Body of pancreas (tissue), 4 donors: Measurements from ENCODE around the gene FKBP1B.

Source experiments
- CTCF ChIP-seq, 7 experiments: fragments of 450-650 bp in 4 of 7; fragments of 200-600 bp in 3 of 7; sonication (generic) in 3 of 7; IDR thresholded peaks; one replicate each; pipeline ENCODE4 v1.5.1; 2016 to 2019; ENCODE audit warnings: antibody characterized with exemption in 7 of 7
- POLR2A ChIP-seq, 3 donors: fragments of 450-650 bp; IDR thresholded peaks; one replicate each; pipeline ENCODE4 v1.6.1; 2016; ENCODE audit warnings: antibody characterized with exemption in 3 of 3, mild to moderate bottlenecking in 2 of 3

DNA sequence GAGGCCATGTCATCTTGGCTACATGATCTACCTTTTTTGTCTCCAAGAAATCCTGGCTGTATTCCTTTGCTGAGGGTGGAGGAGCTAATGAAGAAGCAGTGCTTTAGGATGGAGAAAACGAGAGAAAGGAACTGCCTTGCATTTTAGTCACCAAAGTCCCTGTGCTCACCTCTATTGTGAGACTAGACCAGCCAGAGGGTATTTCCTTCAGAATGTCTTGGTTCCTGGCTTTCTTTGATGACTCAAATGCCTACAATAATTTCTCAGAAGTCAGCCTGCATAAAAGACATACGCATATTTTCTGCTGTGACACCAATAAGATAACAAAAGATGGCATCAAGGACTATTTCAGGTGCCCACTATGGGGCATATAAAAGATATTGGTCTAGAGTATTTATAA lies 15.8 kb downstream of the FKBP1B start:
- no peak for TF ChIP-seq CTCF (IDR thresholded peaks at IDR 0.05)
- TF ChIP-seq POLR2A (IDR thresholded peaks at IDR 0.05) = no peak
